GM18858 (cell line): ENCODE data around the gene MLEC.
A peak's percentile ranks its signal among the peaks of the same experiment; 100 is the strongest.
"Not testable (repeated sequence)": the region's sequence is repeated elsewhere in the genome, so short reads cannot be mapped to it uniquely, and the experiment has no call there.

Experiments used
- ATAC-seq: cut with Tn5 transposase; IDR thresholded peaks from one replicate; pipeline ENCODE4 v1.9.1; 2021; ENCODE audit not compliant: unreplicated experiment

Gene MLEC

GRCh38 chr12:120661432-120661831, 25.5 kb upstream of the MLEC start:
- ATAC-seq: no peak

DNA sequence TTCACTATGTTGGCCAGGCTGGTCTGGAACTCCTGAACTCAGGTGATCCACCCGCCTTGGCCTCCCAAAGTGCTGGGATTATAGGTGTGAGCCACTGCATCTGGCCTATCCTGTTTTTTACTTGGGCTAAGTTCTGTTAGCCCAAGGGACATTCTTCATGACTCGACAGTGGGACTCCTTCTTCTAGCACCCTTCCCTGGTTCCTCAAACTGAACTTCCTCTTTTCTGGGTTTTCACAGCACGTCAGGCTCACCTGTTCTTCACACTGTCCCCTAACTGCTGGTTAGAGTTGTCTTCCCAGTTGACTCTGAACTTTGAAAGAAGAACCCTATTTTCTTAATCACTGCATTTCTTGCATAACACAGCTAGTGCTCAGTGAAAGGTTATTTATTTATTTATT, 24.1 kb upstream of the MLEC start:
- ATAC-seq: peak; percentile 69

GRCh38 chr12:120663741-120664140, 23.2 kb upstream of the MLEC start:
- ATAC-seq: no peak

- ATAC-seq: no peak
Measured at GRCh38 chr12:120666571-120667390, 20.2 kb upstream of the MLEC start.

GRCh38 chr12:120668091-120668867, 18.7 kb upstream of the MLEC start:
- no peak for ATAC-seq

DNA sequence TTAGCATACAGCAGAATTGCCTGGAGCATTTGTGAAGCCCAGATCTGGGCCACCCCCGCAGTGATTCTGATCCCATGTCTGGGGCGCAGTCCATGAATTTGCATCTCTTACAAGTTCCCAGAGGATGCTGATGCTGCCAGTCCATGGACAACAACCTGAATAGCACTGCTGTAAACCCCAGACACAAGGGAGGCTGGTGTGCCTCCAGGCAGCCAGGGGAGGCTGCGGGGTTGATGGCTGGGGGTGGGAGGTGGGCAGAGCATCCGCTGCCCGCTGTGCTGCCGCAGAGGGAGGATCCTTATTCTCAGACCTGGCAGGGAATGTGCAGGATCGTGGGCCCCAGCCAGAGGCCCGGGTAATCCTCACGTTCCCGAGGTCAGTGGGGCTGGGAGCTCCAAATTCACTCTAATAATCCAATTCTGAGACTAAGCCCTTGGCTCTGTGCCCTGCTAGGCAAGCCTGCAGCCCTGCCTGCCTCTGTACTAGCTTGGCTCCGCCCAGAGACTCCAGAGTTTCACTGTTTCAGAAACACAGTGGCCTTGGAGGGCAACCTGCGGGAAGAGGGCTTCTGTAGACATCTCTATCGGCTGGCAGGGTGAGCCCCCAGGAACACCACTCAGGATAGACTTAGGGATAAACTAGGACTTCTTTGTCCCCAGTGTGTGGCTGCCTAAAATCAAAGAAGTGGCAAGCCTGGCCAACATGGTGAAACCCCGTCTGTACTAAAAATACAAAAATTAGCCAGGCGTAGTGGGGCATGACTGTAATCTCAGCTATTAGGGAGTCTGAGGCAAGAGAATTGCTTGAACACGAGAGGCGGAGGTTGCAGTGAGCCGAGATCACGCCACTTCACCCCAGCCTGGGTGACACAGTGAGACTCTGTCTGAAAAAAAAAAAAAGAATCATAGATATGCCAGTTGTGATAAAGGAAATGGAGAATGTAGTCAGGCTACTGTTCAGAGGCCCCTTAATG, 17.8 kb upstream of the MLEC start:
- peak; percentile 46 for ATAC-seq

- ATAC-seq: not testable (repeated sequence)
Measured at GRCh38 chr12:120670237-120670636, 16.7 kb upstream of the MLEC start.

DNA sequence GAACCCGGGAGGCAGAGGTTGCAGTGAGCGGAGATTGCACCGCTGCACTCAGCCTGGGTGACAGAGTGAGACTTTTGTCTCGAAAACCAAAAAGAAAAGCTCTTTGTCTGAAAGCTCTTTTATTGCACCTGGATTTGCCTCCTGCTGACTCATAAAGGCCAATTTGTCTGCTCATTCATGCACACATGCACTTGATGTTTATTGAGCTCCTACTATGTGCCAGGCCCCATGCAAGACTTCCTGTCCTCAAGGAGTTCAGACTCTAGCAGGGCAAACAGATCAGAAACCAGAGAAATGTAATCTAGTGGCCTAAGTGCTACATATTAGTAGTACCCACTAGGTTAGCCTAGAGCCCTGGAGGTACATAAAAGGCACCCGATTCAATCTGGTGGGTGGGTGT, 16.3 kb upstream of the MLEC start:
- ATAC-seq: no peak

DNA sequence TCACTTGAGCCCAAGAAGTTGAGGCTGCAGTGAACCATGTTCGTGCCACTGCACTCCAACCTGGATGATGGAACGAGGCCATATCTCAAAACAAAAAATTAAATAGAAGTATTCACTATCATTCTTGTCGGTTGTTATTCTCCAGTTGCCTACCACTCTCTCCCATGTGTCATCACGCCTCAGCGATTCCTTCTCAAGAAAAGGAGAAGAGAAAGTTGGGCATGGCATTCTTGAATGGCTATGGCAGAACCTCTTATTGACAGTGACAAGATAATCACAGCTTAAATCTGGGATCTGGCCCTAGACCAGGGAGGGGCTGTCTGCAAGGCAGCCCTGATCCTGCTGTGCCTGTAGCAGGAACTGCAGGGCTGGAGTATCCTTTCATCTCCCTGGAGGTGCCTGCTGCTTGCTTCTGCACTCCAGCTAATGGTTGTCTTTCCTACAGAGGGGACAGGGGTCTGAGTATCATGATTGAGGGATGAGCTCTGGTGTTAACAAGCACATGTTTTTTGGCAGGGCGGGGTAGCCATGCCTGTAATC, 12.8 kb upstream of the MLEC start:
- ATAC-seq: no peak

DNA sequence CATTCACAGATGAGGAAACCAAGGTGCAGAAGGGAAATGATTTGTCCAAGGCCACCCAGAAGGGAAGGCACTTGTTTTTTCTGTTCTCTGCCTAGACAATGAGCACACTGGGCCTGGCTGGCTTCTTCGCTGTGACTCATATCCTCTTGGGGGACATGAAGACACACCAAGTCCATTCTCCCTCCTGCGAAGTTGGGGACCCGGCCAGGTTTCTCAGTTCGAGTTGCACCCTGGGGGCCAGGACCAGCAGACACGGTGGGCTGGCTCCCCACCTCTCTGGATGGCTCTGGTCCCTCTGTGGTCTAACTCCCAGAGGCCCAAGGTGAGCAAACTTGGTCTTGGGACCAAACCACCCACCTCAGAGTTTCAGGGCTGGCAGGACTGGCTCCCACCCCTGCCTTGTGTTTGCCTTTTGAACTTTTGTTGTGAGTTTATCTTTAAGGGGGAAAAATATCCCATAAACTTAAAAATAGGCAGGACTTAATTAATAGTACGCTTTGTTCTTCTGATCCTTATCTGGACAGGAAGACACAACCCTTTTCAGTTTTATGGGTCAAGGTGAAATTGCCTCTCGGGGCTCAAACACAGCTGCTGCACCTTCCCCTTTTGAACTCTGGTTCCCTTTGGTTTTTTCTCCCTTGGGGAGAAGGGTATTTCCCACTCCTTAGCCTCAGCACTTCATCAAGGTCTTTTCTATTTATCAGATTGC, 9.0 kb upstream of the MLEC start:
- ATAC-seq: no peak

- no peak for ATAC-seq
Measured at GRCh38 chr12:120678572-120678971, 8.4 kb upstream of the MLEC start.

GRCh38 chr12:120680165-120680738, 6.7 kb upstream of the MLEC start:
- no peak for ATAC-seq

- ATAC-seq: peak; percentile 6
Measured at GRCh38 chr12:120684523-120684932, 2.4 kb upstream of the MLEC start.

DNA sequence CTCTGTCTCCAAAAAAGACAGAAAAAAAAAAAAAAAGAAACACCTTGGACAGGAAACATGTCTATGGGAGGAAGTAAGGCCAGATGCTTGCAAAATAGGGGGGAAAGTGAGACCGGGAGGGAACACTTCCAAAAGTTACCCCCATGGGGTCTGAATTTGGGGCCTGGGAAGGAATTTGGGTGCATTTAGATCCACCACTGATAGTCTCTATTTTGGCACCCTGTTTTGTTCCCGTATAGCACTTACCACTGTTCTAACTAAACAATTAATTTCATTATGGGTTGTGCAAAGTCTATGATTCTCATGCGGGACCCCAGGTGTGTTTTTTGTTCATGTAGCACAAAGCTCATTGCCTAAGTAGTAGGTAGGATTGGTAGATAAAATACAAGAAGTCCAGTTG, 1.4 kb upstream of the MLEC start:
- no peak for ATAC-seq

GRCh38 chr12:120686151-120686689, 729 bp upstream of the MLEC start:
- ATAC-seq: peak; percentile 56

DNA sequence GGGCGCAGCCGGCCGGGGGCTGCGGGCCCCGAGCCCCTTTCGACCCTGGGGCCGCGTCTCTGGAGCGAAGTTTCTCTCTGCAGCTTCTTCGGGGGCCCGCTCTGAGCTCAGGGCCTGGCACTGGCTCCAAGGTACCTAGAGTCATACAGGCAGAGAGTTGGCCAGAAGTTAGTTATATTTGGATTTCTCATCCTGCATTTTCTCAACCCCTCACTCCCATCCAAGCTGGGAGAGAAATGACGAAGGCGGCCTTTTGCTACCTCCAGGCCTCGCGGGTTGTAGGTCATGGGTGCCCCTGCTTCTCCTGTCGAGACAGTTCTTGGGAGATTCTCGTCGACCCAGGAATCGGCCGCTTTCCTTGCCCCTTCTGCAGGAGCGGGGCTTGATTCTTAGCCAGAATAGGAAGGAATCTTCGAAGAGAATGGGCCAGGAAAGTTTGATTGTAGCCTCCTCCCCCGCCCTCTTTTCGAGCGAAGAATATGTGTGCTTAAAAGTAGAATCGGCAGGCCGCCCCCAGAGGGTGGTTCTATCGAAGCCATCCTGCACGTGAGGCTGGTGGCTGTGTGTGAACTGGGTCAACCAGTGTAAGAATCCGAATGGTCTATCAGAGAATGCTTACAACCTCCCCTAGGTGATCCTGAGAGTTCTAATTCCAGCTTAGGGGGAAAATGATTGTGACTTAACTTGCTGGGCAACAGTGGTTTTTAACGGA, 785 bp downstream of the MLEC start:
- no peak for ATAC-seq

DNA sequence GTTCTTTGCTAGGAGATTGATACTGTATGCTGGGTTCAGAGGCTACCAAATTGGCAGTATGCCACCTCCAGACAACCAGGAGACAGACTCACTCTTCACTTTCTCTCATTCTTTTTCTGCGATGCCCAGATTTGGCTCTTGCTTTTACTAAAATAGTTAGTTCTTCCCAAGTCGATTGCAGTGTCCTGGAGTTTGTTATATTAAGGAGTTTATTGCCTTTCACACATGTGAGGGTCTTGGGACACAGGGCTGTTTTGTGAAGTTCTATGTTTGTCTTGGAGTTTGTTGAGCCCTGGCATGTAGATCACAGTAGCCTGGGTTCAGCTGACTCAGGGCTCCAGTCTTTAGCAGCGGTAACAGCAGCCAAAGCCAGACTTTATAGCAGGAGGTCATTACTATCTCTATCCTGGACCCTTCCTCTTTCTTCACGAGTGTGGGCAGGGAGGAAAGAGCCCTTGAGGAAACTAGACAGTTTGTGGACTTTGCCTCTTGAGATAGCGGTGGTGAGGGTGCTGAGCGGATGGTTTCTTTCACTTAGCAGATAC, 1.6 kb downstream of the MLEC start:
- no peak for ATAC-seq

DNA sequence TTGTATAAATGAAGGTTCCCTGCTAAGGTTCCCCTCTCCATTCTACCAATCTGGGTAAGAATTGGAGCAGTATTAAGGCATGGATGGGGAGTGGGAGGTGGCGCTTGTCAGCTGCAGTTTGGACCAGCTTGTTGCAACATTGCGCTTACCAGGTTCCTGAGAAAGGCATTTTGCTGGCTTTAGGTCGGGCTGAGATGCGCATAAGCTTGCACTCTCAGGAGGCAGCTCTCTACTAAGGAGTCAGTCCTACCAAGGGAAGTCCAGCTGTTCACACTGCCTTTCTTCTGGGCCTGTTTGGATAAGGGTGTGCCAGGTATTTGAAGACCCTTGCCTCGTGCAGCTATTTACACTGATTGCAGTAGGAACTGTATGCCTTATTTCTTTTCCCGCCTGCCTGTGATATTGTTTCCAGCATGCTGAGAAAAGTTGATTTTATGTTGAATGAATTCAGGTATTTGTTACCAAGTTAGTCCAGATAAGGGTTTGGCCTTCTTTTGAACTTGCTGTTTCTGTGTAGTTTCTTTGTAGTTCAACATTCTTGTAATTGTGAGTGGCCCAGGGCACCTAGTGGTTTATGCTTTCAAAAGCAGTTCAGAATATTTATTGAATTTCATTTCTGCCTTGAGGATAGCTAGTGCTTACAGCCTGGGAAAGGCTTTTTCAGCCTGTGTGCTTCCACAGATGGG, 2.6 kb downstream of the MLEC start:
- ATAC-seq: no peak
